ENCODE data around the gene CCL13.

CCL13 gene

DNA sequence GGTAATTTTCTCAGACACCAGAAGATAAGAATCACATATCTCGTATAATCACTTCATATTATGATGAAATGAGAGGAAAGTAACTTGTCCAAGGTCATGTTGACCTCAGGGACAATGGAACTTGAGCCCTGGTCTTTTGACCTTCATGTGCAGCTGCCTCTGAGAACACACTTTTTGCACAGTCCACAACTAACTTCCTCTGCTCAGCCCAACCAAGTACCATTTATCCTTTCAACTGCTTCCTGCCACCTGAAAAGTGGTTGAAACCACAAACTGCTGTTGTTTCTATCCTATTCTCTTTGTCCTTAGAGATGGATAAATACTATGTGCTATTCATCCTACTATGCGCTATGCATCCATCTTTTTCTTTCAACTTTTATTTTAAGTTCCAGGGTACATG is 9.1 kb downstream of the CCL13 start:
- TF ChIP-seq NFIC (IDR thresholded peaks at IDR 0.05) (no peak), YY1 (IDR thresholded peaks at IDR 0.05; ENCODE audit: low read depth) (no peak), ZBTB7A (IDR thresholded peaks at IDR 0.05; ENCODE audit: low read depth) (no peak), EP300 (IDR thresholded peaks at IDR 0.05; ENCODE audit: borderline replicate concordance) (no peak), RAD21 (IDR thresholded peaks at IDR 0.05; ENCODE audit: low read depth) (no peak), TCF12 (IDR thresholded peaks at IDR 0.05; ENCODE audit: low read depth) (no peak), MAX (IDR thresholded peaks at IDR 0.05) (no peak), TAF1 (IDR thresholded peaks at IDR 0.05; ENCODE audit: low read depth) (no peak), CEBPB (IDR thresholded peaks at IDR 0.05) (no peak), CREB1 (IDR thresholded peaks at IDR 0.05; ENCODE audit: low read depth) (no peak), FOXM1 (IDR thresholded peaks at IDR 0.05; ENCODE audit: borderline replicate concordance, low read depth) (no peak), EGR1 (IDR thresholded peaks at IDR 0.05) (no peak), USF1 (IDR thresholded peaks at IDR 0.05) (no peak), TEAD4 (IDR thresholded peaks at IDR 0.05) (no peak)
- TF ChIP-seq, protein P1, sequence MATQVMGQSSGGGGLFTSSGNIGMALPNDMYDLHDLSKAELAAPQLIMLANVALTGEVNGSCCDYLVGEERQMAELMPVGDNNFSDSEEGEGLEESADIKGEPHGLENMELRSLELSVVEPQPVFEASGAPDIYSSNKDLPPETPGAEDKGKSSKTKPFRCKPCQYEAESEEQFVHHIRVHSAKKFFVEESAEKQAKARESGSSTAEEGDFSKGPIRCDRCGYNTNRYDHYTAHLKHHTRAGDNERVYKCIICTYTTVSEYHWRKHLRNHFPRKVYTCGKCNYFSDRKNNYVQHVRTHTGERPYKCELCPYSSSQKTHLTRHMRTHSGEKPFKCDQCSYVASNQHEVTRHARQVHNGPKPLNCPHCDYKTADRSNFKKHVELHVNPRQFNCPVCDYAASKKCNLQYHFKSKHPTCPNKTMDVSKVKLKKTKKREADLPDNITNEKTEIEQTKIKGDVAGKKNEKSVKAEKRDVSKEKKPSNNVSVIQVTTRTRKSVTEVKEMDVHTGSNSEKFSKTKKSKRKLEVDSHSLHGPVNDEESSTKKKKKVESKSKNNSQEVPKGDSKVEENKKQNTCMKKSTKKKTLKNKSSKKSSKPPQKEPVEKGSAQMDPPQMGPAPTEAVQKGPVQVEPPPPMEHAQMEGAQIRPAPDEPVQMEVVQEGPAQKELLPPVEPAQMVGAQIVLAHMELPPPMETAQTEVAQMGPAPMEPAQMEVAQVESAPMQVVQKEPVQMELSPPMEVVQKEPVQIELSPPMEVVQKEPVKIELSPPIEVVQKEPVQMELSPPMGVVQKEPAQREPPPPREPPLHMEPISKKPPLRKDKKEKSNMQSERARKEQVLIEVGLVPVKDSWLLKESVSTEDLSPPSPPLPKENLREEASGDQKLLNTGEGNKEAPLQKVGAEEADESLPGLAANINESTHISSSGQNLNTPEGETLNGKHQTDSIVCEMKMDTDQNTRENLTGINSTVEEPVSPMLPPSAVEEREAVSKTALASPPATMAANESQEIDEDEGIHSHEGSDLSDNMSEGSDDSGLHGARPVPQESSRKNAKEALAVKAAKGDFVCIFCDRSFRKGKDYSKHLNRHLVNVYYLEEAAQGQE (IDR thresholded peaks at IDR 0.05; ENCODE audit: low read depth) = no peak

DNA sequence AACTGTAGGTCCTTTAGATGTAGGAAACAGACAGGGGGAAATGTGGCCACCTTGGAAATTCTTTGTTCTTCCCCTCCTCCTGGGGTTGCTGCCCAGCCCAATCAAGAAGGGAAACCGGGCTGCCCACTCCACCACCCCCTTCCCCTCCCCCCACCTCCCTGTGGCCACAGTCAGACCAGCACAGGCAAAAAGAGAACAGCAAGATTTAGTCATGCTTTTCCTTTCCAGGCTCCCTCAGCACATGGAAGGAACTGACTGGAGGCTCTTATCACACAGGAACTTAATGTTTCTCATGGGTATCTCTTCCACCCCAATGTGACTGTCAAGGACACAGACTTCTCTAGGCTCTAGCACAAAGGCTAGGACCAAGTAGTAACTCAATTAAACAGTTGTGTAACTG is 9.7 kb downstream of the CCL13 start:
- TF ChIP-seq ZBTB7A (IDR thresholded peaks at IDR 0.05; ENCODE audit: low read depth) (no peak), TEAD4 (IDR thresholded peaks at IDR 0.05) (no peak), CEBPB (IDR thresholded peaks at IDR 0.05) (no peak), RAD21 (IDR thresholded peaks at IDR 0.05; ENCODE audit: low read depth) (no peak), NFIC (IDR thresholded peaks at IDR 0.05) (no peak), YY1 (IDR thresholded peaks at IDR 0.05; ENCODE audit: low read depth) (no peak)
- TF ChIP-seq, protein P1 (IDR thresholded peaks at IDR 0.05; ENCODE audit: low read depth) = no peak

GRCh38 chr17:34366529-34367107 is 10.3 kb downstream of the CCL13 start:
- TF ChIP-seq MAX (IDR thresholded peaks at IDR 0.05) (no peak), FOXM1 (IDR thresholded peaks at IDR 0.05; ENCODE audit: borderline replicate concordance, low read depth) (no peak), CREB1 (IDR thresholded peaks at IDR 0.05; ENCODE audit: low read depth) (no peak), ZBTB7A (IDR thresholded peaks at IDR 0.05; ENCODE audit: low read depth) (no peak), EGR1 (IDR thresholded peaks at IDR 0.05) (no peak), TEAD4 (IDR thresholded peaks at IDR 0.05) (no peak)

- no peak for TF ChIP-seq EP300 (IDR thresholded peaks at IDR 0.05; ENCODE audit: borderline replicate concordance)
- TF ChIP-seq FOXM1 (IDR thresholded peaks at IDR 0.05; ENCODE audit: borderline replicate concordance, low read depth) = no peak
- TF ChIP-seq, protein P1 (IDR thresholded peaks at IDR 0.05; ENCODE audit: low read depth) = no peak
- no peak for TF ChIP-seq MAX (IDR thresholded peaks at IDR 0.05)
- TF ChIP-seq NFIC (IDR thresholded peaks at IDR 0.05) = no peak
- no peak for TF ChIP-seq TAF1 (IDR thresholded peaks at IDR 0.05; ENCODE audit: low read depth)
Measured at GRCh38 chr17:34367486-34368195, 11.4 kb downstream of the CCL13 start.

Measured in Ishikawa (cell line).